NB4 (cell line): Measurements from ENCODE around the gene YJU2.
A peak's percentile ranks its signal among the peaks of the same experiment; 100 is the strongest.

Source experiments
- DNase-seq: peaks from one replicate; pipeline ENCODE4 v3.0.0; 2010; ENCODE audit warnings: low read depth
- H3K4me3 ChIP-seq: one replicate; pipeline ENCODE4 v1.5.1; 2011; ENCODE audit warnings: mild to moderate bottlenecking, low read depth, low read length, moderate library complexity
- MYC ChIP-seq: IDR thresholded peaks from 2 replicates; pipeline ENCODE4 v1.6.1; 2011; ENCODE audit warnings: low read depth, low read length
- POLR2A ChIP-seq: IDR thresholded peaks from 2 replicates; pipeline ENCODE4 v1.6.1; 2011; ENCODE audit warnings: mild to moderate bottlenecking; ENCODE audit not compliant: insufficient read length; ENCODE audit errors: extremely low read depth
- TF ChIP-seq, protein P1 (sequence below): IDR thresholded peaks from 2 replicates; pipeline ENCODE4 v1.6.1; 2011; ENCODE audit warnings: low read depth, low read length
- TF ChIP-seq, protein P2 (sequence below): IDR thresholded peaks from one replicate; pipeline ENCODE4 v1.5.1; 2012; ENCODE audit warnings: low read depth, low read length

The YJU2 gene

DNA sequence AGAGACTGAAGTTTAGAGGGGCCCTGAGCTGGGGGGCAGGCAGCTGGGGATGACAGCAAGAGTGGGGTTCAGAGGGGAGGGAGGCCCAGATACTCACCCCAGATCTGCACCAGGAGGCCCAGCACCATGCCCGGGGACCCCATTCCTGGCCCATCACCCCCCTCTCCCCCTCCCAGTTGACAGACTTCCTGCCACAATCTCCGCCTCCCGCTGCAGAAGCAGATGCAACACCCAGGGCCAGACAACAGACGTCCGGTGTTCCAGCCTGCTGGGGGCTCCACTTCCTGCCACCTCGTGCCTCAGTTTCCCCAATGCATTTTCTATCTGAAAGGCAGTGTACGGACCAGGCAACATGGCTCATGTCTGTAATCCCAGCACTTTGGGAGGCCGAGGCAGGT lies 55.4 kb downstream of the YJU2 start, which contains the start of gene TMIGD2:
Gene TMIGD2, minus strand, starts transcription at position 147 of the 398 bp plus-strand sequence. Its CDS starts 4 bp downstream, at position 143.
- TF ChIP-seq POLR2A (no peak), MYC (no peak)
- TF ChIP-seq, protein P1, sequence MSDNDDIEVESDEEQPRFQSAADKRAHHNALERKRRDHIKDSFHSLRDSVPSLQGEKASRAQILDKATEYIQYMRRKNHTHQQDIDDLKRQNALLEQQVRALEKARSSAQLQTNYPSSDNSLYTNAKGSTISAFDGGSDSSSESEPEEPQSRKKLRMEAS, result no peak
- TF ChIP-seq, protein P2, sequence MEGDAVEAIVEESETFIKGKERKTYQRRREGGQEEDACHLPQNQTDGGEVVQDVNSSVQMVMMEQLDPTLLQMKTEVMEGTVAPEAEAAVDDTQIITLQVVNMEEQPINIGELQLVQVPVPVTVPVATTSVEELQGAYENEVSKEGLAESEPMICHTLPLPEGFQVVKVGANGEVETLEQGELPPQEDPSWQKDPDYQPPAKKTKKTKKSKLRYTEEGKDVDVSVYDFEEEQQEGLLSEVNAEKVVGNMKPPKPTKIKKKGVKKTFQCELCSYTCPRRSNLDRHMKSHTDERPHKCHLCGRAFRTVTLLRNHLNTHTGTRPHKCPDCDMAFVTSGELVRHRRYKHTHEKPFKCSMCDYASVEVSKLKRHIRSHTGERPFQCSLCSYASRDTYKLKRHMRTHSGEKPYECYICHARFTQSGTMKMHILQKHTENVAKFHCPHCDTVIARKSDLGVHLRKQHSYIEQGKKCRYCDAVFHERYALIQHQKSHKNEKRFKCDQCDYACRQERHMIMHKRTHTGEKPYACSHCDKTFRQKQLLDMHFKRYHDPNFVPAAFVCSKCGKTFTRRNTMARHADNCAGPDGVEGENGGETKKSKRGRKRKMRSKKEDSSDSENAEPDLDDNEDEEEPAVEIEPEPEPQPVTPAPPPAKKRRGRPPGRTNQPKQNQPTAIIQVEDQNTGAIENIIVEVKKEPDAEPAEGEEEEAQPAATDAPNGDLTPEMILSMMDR, result no peak
- no peak within 1 kb of the TSS for H3K4me3 ChIP-seq
- DNase-seq, result no peak

DNA sequence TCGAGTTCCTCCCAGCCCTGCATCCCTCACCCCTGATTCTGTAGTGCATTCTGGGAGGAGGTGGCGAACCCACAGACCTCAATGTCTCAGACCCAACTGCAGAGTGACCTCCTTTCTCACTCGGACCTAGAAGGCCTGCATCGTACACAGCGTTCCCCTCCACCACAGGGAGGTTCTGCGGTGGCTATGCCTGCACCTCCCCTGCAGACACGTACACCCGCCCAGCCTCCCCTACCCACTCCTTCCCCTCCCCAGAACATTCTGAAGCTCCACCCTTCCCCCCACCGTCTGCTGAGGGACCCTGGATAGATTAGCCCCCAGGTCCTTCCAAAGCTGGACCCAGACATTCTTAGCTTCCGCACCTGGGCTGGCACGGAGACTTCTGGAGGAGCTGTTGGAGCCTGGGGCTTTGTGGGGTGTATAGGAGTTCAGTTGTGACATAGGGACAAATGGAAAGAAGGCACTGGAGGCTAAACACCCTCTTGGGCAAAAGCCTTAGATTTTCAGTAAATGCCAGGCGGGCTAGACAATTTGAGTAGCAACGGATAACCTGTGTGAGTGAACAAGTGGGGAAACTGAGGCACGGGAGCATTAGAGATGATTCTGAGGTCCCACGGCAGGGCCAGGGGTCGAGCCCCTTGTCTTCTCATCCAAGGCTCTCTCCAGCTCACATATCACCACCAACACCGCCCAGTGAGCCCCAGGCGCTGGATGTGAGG lies 57.1 kb downstream of the YJU2 start:
- H3K4me3 ChIP-seq, result no peak overlapping the region
- no peak for DNase-seq

DNA sequence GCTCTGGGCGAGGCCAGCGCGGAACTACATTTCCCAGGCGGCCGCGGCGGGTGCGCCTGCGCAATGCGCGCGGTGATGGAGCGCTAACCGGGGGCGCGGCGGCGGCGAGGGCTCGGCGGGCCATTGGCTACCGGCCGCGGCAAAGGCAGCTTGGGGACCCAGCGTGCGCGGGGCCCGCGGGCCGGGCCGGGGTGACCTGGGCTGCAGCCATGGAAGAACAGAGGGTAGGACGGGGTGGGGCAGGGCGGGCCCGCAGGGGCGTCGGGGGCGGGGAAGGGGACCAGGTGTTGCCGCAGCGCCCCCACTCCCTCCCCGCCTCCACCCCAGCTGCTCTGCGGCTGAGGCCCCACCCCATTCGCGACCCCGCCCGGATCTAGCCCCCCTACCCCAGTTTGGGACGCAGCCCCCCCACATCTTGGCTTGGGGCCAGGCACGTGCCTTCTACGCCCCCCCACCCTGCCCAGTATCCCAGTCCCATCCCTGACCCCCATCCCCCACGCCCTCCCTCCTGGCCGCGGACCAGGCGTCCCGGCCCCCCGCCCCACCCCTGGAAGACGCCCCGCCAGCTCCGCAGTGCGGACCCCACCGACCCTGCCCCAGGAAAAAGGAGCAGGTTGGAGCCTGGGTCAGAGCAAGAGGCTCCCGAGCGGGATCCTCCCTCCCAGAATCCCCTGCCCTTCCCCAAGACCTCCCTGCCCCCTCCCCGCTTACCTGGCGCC lies 57.8 kb downstream of the YJU2 start, which contains the start of gene FSD1:
Gene FSD1, plus strand, starts transcription at position 61 of the 719 bp plus-strand sequence. Its CDS starts 149 bp downstream, at position 210.
- peak; percentile 21 for DNase-seq
- TF ChIP-seq MYC, result no peak

More for the DNA sequence above, 57.1 kb downstream of the YJU2 start:
- TF ChIP-seq, protein P1, result no peak
- TF ChIP-seq, protein P2, result no peak
- TF ChIP-seq POLR2A (no peak), MYC (no peak)

DNA sequence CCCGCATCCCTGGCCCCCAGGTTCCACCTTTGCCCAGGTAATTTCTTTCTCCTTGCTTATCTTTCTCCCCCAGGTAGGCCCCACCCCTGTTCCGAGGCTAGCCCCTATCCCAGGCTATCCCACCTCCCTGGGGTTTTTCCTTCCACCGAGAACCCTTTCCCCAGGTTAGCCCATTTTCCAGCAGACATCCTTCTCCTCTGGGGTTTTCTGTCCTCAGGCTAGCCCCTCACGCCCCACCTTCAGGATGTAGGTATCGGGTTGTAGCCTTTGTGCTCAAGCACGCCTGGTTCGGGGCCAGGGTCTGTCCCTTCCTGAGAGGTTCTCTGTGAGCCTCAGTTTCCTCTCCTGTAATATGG lies 58.4 kb downstream of the YJU2 start:
- no peak overlapping the region for H3K4me3 ChIP-seq
- DNase-seq, result no peak
- TF ChIP-seq POLR2A (no peak), MYC (no peak)
- TF ChIP-seq, protein P2, result no peak
- TF ChIP-seq, protein P1, result no peak

More for the DNA sequence above, 57.8 kb downstream of the YJU2 start, which contains the start of gene FSD1:
- no peak within 1 kb of the TSS for H3K4me3 ChIP-seq

DNA sequence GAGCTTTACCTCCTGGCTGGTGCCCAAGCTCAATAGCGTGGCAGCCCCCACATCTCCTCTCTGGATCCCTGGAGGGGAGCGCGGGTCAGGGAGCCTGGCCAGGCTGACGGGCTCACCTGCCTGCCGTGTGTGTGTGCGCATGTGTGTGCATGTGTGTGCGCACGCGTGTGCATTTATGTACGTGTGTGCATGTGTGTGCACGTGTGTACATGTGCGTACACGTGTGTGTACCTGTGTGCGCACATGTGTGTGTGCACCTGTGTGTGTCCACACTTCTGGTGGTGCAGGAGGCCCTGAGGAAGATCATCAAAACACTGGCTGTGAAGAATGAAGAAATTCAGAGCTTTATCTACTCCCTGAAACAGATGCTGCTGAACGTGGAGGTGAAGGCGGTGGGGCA lies 58.8 kb downstream of the YJU2 start:
- TF ChIP-seq POLR2A, result no peak
- TF ChIP-seq MYC, result no peak
- TF ChIP-seq, protein P1, result no peak
- TF ChIP-seq, protein P2, result no peak
- no peak overlapping the region for H3K4me3 ChIP-seq

More for the DNA sequence above, 58.8 kb downstream of the YJU2 start:
- DNase-seq, result no peak
